GM18505 (cell line): ENCODE measurements around the gene CLEC4D.
"Not testable (repeated sequence)": the region's sequence is repeated elsewhere in the genome, so short reads cannot be mapped to it uniquely, and the experiment has no call there.

ENCODE experiments used
- ATAC-seq: cut with Tn5 transposase; IDR thresholded peaks from one replicate; pipeline ENCODE4 v1.9.1; 2021; ENCODE audit not compliant: unreplicated experiment
- POLR2A ChIP-seq: IDR thresholded peaks from 4 replicates; pipeline ENCODE4 v1.6.1; 2011; ENCODE audit warnings: borderline replicate concordance; ENCODE audit not compliant: insufficient read depth, insufficient read length; ENCODE audit errors: extremely low read depth

CLEC4D gene

DNA sequence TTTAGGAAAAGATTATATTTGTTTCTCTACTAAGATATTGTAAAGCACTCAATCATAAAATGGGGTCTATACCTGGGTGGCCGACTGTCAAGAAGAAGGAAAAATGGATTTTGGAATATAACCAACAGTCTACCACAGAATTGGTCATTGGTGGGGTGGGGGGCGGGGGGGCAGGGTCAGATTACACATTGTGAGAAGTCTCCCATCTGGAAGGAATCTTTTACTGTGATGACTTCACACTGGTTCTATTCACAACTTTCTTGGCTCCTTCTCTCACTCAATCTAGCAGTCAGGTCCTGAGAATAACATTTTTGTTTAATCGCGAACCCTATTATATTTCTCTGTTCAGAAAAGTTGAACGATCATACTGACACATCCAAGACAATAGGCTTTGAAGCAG is 36.1 kb downstream of the CLEC4D start:
- no peak for TF ChIP-seq POLR2A
- ATAC-seq: no peak

- TF ChIP-seq POLR2A: no peak
- no peak for ATAC-seq
Measured at GRCh38 chr12:8553088-8553627, 39.9 kb downstream of the CLEC4D start.

- ATAC-seq: no peak
- no peak for TF ChIP-seq POLR2A
Measured at GRCh38 chr12:8554451-8555195, 41.3 kb downstream of the CLEC4D start.

- no peak for TF ChIP-seq POLR2A
- ATAC-seq: no peak
Measured at GRCh38 chr12:8556531-8557097, 43.3 kb downstream of the CLEC4D start.

- no peak for ATAC-seq
Measured at GRCh38 chr12:8559676-8560075, 46.4 kb downstream of the CLEC4D start.

GRCh38 chr12:8561011-8561410 is 47.7 kb downstream of the CLEC4D start:
- no peak for ATAC-seq
- TF ChIP-seq POLR2A: no peak

More at GRCh38 chr12:8559676-8560075, 46.4 kb downstream of the CLEC4D start:
- no peak for TF ChIP-seq POLR2A

DNA sequence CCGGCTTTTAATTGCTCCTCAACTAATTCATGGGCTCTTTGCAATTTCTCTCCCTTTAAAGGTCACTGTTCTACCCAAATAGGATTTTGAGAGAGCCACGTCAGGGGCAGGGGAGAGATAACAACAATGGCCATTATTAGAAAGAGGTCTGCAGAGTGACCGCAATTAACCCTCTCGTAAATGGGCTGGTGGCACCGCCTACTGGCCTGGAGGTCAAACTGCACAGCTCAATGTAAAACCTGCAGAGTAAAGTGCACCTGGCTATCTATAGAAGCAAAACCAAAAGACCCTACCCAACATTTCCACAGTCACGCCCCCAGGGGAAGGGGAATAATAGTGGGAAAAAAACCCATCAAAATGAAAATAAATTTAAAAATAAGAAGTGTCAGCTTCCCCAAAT is 49.0 kb downstream of the CLEC4D start:
- ATAC-seq: no peak
- no peak for TF ChIP-seq POLR2A

GRCh38 chr12:8563356-8563755 is 50.1 kb downstream of the CLEC4D start:
- no peak for TF ChIP-seq POLR2A
- no peak for ATAC-seq

DNA sequence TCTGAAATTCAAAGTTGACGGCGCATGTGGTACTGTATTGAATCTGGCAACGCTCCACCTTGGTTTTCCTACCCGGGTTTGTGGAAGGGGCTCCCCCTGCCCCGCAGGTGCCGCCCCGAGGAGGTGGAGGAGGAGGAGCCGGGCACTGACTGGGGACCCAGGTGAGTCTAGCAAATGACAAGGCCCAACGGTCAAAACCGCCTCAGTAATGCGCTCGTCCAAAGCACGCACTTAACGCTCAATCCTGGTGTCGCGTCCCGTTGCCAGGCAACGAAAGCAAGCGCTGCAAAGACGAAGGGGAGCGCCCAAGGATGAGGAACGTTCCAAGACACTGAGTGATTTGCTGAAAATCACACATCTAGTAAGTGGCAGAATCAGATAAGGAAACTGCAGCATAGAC is 51.4 kb downstream of the CLEC4D start:
- TF ChIP-seq POLR2A: no peak
- ATAC-seq: no peak

- not testable (repeated sequence) for ATAC-seq
Measured at GRCh38 chr12:8566052-8566451, 52.7 kb downstream of the CLEC4D start.

GRCh38 chr12:8566525-8566924 is 53.2 kb downstream of the CLEC4D start:
- ATAC-seq: no peak
- no peak for TF ChIP-seq POLR2A
